ENCODE results near the gene BNIP3.
A peak's percentile ranks its signal among the peaks of the same experiment; 100 is the strongest.
"Not testable (repeated sequence)": the region's sequence is repeated elsewhere in the genome, so short reads cannot be mapped to it uniquely, and the experiment has no call there.

The BNIP3 gene

GRCh38 chr10:131961777-131962662 is 19.7 kb downstream of the BNIP3 start:
- Mint-ChIP-seq H3K4me1 (ENCODE audit: low read depth) (no peaks in the 10 kb centered on the region), H3K36me3 (ENCODE audit: low read depth) (peaks cover 83% of the 10 kb centered on the region), H3K9me3 (no peaks in the 10 kb centered on the region), H3K27ac (no peak overlapping the region), H3K27me3 (no peaks in the 10 kb centered on the region), H3K4me3 (peak overlapping the region; percentile 11)
- intact Hi-C loops (cut with micrococcal nuclease) = no loop called here

GRCh38 chr10:131961047-131961776 is 20.5 kb downstream of the BNIP3 start:
- Mint-ChIP-seq H3K27ac (no peak overlapping the region), H3K9me3 (no peaks in the 10 kb centered on the region), H3K27me3 (no peaks in the 10 kb centered on the region), H3K4me1 (ENCODE audit: low read depth) (no peaks in the 10 kb centered on the region), H3K4me3 (no peak overlapping the region), H3K36me3 (ENCODE audit: low read depth) (peaks cover 83% of the 10 kb centered on the region)
- intact Hi-C loops (cut with micrococcal nuclease) = no loop called here

- H3K27ac Mint-ChIP-seq = no peak overlapping the region
- peaks cover 83% of the 10 kb centered on the region for H3K36me3 Mint-ChIP-seq (ENCODE audit: low read depth)
- no peaks in the 10 kb centered on the region for H3K9me3 Mint-ChIP-seq
- no peaks in the 10 kb centered on the region for H3K27me3 Mint-ChIP-seq
- H3K4me3 Mint-ChIP-seq = no peak overlapping the region
- intact Hi-C loops (cut with micrococcal nuclease) = no loop called here
- no peaks in the 10 kb centered on the region for H3K4me1 Mint-ChIP-seq (ENCODE audit: low read depth)
These were observed 21.1 kb downstream of the BNIP3 start for GRCh38 chr10:131960631-131961046.

- Mint-ChIP-seq H3K36me3 (ENCODE audit: low read depth) (peaks cover 83% of the 10 kb centered on the region), H3K27ac (no peak overlapping the region), H3K27me3 (no peaks in the 10 kb centered on the region), H3K9me3 (no peaks in the 10 kb centered on the region), H3K4me1 (ENCODE audit: low read depth) (no peaks in the 10 kb centered on the region), H3K4me3 (no peak overlapping the region)
- intact Hi-C loops (cut with micrococcal nuclease) = no loop called here
These were observed 21.9 kb downstream of the BNIP3 start for GRCh38 chr10:131959841-131960240.

GRCh38 chr10:131955591-131956340 is 26.0 kb downstream of the BNIP3 start:
- intact Hi-C loops (cut with micrococcal nuclease) = no loop called here
- Mint-ChIP-seq H3K27ac (no peak overlapping the region), H3K9me3 (no peaks in the 10 kb centered on the region), H3K36me3 (ENCODE audit: low read depth) (peaks cover 100% of the 10 kb centered on the region), H3K4me1 (ENCODE audit: low read depth) (no peaks in the 10 kb centered on the region), H3K27me3 (no peaks in the 10 kb centered on the region), H3K4me3 (no peak overlapping the region)

GRCh38 chr10:131954356-131954965 is 27.3 kb downstream of the BNIP3 start:
- peaks cover 100% of the 10 kb centered on the region for H3K36me3 Mint-ChIP-seq (ENCODE audit: low read depth)
- H3K4me1 Mint-ChIP-seq (ENCODE audit: low read depth) = no peaks in the 10 kb centered on the region
- no peaks in the 10 kb centered on the region for H3K9me3 Mint-ChIP-seq
- H3K27ac Mint-ChIP-seq = no peak overlapping the region
- intact Hi-C loops (cut with micrococcal nuclease) = no loop called here
- H3K4me3 Mint-ChIP-seq = no peak overlapping the region
- H3K27me3 Mint-ChIP-seq = no peaks in the 10 kb centered on the region

GRCh38 chr10:131949908-131950307 is 31.8 kb downstream of the BNIP3 start:
- peaks cover 100% of the 10 kb centered on the region for H3K36me3 Mint-ChIP-seq (ENCODE audit: low read depth)
- H3K27ac Mint-ChIP-seq = not testable (repeated sequence)

GRCh38 chr10:131949041-131949862 is 32.5 kb downstream of the BNIP3 start:
- Mint-ChIP-seq H3K9me3 (no peaks in the 10 kb centered on the region), H3K36me3 (ENCODE audit: low read depth) (peaks cover 100% of the 10 kb centered on the region), H3K27me3 (no peaks in the 10 kb centered on the region), H3K4me3 (no peak overlapping the region), H3K4me1 (ENCODE audit: low read depth) (no peaks in the 10 kb centered on the region), H3K27ac (no peak overlapping the region)
- intact Hi-C loops (cut with micrococcal nuclease) = no loop called here

More at GRCh38 chr10:131949908-131950307, 31.8 kb downstream of the BNIP3 start:
- H3K4me3 Mint-ChIP-seq; intact Hi-C loops (cut with micrococcal nuclease); H3K27me3 Mint-ChIP-seq; H3K9me3 Mint-ChIP-seq; H3K4me1 Mint-ChIP-seq (ENCODE audit: low read depth): not testable (repeated sequence)

- Mint-ChIP-seq H3K36me3 (ENCODE audit: low read depth) (peaks cover 100% of the 10 kb centered on the region), H3K4me1 (ENCODE audit: low read depth) (no peaks in the 10 kb centered on the region)
These were observed 33.2 kb downstream of the BNIP3 start for GRCh38 chr10:131948501-131948900.

GRCh38 chr10:131947631-131948347 is 33.9 kb downstream of the BNIP3 start:
- no peaks in the 10 kb centered on the region for H3K4me1 Mint-ChIP-seq (ENCODE audit: low read depth)
- H3K4me3 Mint-ChIP-seq = no peak overlapping the region
- intact Hi-C loops (cut with micrococcal nuclease) = no loop called here
- H3K27me3 Mint-ChIP-seq = no peaks in the 10 kb centered on the region
- no peak overlapping the region for H3K27ac Mint-ChIP-seq
- H3K36me3 Mint-ChIP-seq (ENCODE audit: low read depth) = peaks cover 100% of the 10 kb centered on the region
- H3K9me3 Mint-ChIP-seq = no peaks in the 10 kb centered on the region

More at GRCh38 chr10:131948501-131948900, 33.2 kb downstream of the BNIP3 start:
- Mint-ChIP-seq H3K9me3 (no peaks in the 10 kb centered on the region), H3K27me3 (no peaks in the 10 kb centered on the region), H3K4me3 (no peak overlapping the region), H3K27ac (no peak overlapping the region)
- intact Hi-C loops (cut with micrococcal nuclease) = no loop called here

- Mint-ChIP-seq H3K27ac (no peak overlapping the region), H3K27me3 (no peaks in the 10 kb centered on the region), H3K4me3 (no peak overlapping the region), H3K4me1 (ENCODE audit: low read depth) (no peaks in the 10 kb centered on the region), H3K36me3 (ENCODE audit: low read depth) (peaks cover 97% of the 10 kb centered on the region), H3K9me3 (no peaks in the 10 kb centered on the region)
- intact Hi-C loops (cut with micrococcal nuclease) = no loop called here
These were observed 34.8 kb downstream of the BNIP3 start for GRCh38 chr10:131946880-131947279.

GRCh38 chr10:131946321-131946751 is 35.4 kb downstream of the BNIP3 start:
- intact Hi-C loops (cut with micrococcal nuclease) = no loop called here
- H3K27ac Mint-ChIP-seq = no peak overlapping the region
- H3K9me3 Mint-ChIP-seq = no peaks in the 10 kb centered on the region
- H3K4me1 Mint-ChIP-seq (ENCODE audit: low read depth) = no peaks in the 10 kb centered on the region
- no peak overlapping the region for H3K4me3 Mint-ChIP-seq
- peaks cover 97% of the 10 kb centered on the region for H3K36me3 Mint-ChIP-seq (ENCODE audit: low read depth)
- no peaks in the 10 kb centered on the region for H3K27me3 Mint-ChIP-seq
